PFSK-1 (cell line): ENCODE measurements around the gene TNPO3.

ENCODE experiments used
- POLR2AphosphoS5 ChIP-seq: IDR thresholded peaks from 2 replicates; pipeline ENCODE4 v1.6.1; 2012; ENCODE audit warnings: low read depth, mild to moderate bottlenecking, control low read depth, low read length, moderate library complexity
- TAF1 ChIP-seq: IDR thresholded peaks from 2 replicates; pipeline ENCODE4 v1.6.1; 2012; ENCODE audit warnings: low read length, control low read depth, borderline replicate concordance; ENCODE audit not compliant: insufficient read depth
- TF ChIP-seq, protein P1 (sequence below), 2 experiments: IDR thresholded peaks; 2 replicates each; pipeline versions ENCODE4 v1.6.1 to v1.8.0; 2011 to 2012; ENCODE audit warnings: low read depth in 2 of 2, low read length in 2 of 2, control low read depth in 1 of 2, inconsistent platforms in 1 of 2, mild to moderate bottlenecking in 1 of 2, moderate library complexity in 1 of 2; ENCODE audit not compliant: insufficient read depth in 1 of 2

DNA sequence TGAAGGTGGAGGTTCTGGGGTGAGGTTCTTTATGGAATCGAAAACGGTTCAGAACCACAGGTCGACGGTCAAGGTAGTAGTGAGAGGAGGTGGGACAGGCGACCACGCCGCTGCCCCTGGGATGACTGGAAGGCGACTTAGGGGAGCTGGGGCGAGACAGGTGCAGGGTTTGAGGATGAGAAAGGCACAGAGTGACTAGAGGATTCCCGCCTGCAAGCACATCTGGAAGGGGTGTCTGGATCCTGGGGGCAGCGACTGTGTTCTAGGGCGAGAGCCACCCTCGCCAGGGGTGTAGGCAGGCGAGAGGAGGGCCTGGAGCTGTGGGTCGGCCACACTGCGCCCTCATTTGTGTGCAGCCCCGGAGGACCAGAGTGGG is 117.7 kb downstream of the TNPO3 start:
- TF ChIP-seq, protein P1, sequence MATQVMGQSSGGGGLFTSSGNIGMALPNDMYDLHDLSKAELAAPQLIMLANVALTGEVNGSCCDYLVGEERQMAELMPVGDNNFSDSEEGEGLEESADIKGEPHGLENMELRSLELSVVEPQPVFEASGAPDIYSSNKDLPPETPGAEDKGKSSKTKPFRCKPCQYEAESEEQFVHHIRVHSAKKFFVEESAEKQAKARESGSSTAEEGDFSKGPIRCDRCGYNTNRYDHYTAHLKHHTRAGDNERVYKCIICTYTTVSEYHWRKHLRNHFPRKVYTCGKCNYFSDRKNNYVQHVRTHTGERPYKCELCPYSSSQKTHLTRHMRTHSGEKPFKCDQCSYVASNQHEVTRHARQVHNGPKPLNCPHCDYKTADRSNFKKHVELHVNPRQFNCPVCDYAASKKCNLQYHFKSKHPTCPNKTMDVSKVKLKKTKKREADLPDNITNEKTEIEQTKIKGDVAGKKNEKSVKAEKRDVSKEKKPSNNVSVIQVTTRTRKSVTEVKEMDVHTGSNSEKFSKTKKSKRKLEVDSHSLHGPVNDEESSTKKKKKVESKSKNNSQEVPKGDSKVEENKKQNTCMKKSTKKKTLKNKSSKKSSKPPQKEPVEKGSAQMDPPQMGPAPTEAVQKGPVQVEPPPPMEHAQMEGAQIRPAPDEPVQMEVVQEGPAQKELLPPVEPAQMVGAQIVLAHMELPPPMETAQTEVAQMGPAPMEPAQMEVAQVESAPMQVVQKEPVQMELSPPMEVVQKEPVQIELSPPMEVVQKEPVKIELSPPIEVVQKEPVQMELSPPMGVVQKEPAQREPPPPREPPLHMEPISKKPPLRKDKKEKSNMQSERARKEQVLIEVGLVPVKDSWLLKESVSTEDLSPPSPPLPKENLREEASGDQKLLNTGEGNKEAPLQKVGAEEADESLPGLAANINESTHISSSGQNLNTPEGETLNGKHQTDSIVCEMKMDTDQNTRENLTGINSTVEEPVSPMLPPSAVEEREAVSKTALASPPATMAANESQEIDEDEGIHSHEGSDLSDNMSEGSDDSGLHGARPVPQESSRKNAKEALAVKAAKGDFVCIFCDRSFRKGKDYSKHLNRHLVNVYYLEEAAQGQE (IDR thresholded peaks at IDR 0.05; ENCODE audit: insufficient read depth in 1 of 2, low read depth in 2 of 2, low read length in 2 of 2), result no peak
- TF ChIP-seq POLR2AphosphoS5 (no peak), TAF1 (no peak)
